ENCODE results near the gene ARHGEF3.

The ARHGEF3 gene

DNA sequence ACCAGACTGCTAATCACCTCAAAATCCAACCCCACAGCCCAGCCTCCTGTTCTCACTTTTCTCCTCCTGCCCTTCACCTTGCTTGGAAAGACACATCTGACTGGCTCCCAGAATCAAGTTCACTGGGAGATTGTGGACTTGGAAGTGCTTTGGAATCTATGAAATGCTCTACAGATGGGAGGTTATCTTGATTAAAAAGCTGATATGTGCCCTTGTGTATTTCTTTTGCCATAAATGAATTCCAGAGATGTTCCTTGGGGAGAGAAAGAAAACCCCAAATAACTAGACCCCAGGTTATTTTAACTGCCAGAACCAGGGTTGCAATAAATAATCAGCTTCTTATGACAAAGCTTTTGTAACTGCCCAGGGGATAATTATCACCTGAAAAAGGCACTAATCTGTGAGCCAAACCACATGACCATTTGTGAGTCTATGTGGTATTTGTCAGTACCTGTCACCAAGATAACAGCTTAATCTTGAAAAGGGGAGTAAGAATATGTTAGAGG lies 21.7 kb upstream of the ARHGEF3 start:
- DNase-seq (ENCODE audit: low read depth in 2 of 2) = no peak

DNA sequence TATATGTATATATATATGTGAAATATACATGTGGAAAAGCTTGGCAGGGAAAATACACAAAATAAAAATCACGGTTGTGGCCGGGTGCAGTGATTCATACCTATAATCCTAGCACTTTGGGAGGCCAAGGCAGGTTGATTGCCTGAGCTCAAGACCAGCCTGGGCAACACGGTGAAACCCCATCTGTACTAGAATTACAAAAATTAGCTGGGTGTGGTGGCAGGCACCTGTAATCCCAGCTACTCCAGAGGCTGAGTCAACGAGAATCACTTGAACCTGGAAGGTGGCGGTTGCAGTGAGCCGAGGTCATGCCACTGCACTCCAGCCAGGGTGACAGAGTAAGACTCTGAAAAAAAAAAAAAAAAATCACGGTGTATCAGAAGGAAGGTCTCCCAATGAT lies 20.8 kb upstream of the ARHGEF3 start:
- no peak for DNase-seq (ENCODE audit: low read depth in 2 of 2)

DNA sequence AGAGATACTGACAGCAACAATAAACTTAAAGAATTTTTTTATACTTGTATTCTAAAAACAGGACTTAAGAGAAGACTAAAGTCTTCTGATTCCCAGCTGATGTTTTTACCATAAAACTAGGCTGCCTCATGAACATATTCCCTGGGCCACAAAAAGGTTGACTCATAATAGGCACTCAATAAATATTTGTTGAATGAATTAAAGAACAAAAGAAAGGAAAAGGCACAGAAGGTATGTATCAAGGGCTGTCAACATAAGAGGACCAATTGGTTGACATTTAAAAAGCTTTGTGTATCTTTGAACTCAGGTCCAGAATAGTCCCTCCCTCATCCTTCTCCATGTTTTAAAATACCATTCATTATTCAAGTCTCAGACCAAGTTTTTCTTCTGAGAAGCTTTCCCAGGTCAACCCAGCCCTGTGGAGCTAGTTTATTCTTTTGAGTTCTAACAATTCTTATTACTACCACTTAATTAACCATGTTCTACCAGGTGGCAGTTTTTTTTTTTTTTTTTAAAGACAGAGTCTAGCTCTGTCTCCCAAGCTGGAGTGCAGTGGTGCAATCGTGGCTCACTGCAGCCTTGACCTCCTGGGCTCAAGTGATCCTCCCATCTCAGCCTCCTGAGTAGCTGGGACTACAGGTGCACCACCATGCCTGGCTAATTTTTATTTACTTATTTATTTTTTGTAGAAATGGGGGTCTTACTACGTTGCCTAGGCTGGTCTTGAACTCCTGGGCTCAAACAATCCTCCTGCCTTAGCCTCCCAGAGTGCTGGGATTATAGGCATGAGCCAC lies 17.5 kb upstream of the ARHGEF3 start:
- DNase-seq (ENCODE audit: low read depth in 2 of 2) = no peak

DNA sequence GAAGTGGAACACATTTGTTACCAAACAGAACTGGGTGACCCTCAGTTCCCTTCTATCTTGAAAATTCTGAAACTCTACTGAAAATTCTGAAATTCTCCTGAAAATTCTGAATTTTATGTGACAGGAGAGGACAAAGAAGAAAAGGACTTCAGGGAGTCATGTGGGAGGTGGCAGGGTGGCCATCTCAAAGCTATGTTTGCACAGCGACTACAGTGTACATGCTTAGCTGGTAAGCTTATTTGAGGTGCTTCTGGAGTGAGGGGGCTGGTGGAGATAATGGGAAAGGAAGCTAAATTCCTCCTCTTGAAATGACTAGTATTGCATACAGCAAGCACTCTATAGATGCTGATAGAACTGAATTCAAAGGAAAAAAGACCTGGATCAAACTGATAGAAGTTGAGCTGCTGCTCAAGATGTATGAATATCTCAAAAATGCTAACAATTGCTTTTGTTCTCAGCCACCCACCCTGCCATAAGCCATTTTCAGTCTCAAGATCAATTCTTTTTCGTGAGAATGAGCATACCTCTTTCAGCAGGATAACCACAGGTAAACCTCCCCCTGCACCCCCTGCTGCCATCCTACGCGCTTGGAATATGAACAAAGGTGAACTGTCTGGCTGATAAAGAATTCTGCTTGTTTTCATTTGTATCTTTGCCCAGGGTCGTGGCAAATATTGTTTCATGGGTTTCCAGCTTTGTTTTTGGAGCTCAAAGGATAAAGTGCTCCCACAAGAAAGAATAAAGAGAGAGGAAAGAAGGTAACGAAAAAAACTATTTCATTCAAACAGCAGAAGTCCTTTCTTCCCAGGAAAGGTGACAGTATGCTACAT lies 16.6 kb upstream of the ARHGEF3 start:
- DNase-seq (ENCODE audit: low read depth in 2 of 2) = no peak

DNA sequence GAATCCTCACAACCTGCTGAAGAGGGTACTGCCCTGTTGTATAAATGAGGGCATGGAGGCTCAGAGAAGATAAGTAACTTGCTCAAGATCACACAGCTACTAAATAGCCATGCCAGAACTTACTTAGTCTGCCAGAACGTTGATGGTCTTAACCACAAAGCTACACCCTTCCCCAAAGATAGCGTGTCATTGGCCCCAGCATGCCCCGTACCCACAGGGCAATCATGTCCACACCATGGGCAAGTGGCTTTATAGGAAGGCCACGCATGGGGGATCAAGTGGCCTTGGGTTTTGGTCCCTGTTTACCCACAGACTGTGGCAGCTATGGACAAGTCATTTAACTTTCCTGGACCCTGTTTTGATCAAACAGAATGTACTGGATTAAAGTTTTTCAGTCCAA lies 15.9 kb upstream of the ARHGEF3 start:
- DNase-seq (ENCODE audit: low read depth in 2 of 2) = no peak

DNA sequence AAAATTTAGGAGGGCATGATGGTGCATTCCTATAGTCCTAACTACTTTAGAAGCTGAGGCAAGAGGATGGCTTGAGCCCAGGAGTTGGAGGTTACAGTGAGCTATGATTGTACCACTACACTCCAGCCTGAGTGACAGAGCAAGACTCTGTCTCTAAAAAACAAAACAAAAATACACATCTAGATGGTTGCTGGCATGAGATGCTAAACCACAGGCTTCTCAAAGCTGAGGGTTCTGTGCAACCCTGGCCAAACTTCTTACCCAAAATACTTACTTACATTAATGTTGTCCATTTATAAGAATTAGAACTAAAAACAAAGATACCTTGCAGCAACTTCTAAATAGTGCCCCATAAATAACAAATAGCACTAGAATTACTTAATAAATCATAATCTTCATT lies 14.3 kb upstream of the ARHGEF3 start:
- no peak for DNase-seq (ENCODE audit: low read depth in 2 of 2)

DNA sequence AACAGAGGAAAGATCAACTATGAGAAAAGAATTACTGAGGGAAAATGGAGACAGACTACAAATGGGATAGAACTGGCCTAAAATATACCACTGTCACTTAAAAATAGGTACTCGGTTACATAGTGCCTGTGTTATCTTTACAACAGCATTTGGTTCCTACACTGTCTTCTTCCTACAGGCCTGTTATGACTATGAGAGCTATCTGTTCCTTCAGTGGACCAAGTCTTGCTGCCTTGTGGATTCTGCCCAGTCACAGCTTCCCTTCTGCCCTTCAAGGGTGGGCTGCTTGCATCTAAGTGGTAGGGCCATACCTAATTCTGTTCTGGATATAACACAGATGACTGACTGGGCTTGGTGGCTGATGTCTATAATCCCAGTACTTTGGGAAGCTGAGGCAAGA lies 13.8 kb upstream of the ARHGEF3 start:
- no peak for DNase-seq (ENCODE audit: low read depth in 2 of 2)

DNA sequence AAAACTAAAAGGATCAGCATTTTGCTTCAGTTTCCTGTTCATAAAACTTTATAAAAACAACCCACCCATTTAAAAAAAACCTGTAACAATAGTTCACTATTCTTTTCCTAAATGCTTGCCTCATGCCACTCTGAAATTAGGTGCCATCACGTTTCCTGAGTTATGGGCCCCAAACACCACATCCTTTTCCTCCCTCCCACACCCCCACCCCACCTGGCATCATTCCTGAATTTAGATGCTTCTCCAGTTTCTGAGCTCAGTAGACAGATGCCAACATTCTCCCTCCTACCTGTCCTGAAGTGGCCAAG lies 11.9 kb upstream of the ARHGEF3 start:
- DNase-seq (ENCODE audit: low read depth in 2 of 2) = no peak

DNA sequence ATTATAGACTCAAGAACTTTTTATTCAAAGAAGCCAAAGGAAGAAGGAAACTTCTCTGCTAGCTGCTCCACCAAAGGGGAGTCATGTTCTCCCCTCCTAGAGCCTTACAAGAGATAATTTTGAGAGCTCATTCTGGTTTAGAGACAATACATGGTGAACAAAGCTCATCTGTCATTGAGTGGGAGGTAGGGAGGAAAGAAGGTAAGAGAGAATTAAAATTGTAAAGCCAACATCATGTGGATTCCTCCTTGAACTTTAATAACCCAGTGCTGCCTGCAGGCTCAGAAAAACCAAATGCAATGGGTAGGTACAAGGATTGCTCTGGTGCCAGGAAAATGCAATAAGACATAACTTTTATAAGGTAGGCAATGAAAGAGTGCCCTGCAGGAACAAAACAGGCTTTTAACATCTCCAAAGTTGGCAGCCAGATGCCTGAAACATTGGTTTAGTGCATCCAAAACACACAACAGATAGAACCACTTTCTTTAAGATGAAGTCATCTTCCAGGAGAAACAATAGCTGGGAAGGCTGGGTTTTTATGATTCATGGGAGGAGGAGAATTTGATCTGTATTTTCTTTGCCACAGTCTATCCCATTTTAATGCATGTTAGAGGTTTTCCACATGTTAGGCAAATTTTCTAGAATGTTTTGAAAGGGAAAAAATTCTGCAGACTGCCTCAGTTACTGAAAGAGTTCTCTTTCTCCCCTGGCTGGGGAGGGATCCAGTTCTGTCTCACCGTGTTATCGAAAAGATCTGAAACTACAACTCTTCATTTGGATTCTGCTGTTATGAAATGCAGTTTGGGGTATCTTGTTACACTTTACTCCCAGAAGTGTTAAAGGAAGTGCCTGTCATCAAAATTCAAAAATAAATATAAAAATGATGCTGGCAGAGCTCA lies 11.3 kb upstream of the ARHGEF3 start:
- DNase-seq (ENCODE audit: low read depth in 2 of 2) = no peak

DNA sequence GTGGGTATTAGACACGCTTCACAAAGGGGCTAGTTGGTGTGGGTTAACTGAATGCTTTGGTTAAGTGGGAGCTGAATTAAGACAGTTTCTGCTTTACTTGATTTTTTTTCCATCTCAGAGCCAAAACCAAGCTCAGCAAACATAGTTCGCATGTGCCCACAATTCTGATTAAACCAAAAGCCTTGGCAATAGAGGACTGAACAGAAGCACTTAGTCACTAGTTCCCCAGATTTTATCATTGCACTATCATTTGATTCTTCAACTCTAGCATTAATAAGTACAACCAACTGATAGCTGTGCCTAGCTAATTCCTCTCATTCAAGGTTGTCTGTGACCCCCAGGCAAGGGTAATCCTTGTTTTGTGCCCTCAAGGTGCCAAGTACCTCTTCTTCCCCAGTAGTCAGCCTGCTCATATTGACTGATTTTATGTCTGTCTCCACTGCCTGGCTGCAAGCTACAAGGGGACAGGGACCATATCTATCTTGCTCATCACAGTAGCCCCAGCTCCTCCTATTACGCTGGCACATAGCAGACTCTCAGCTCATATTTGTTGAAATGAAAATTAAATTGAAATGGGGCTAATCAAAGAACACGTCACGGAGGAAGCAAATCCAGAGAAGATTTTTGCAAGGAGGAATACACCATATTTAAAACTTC lies 9.9 kb upstream of the ARHGEF3 start:
- DNase-seq (ENCODE audit: low read depth in 2 of 2) = no peak

DNA sequence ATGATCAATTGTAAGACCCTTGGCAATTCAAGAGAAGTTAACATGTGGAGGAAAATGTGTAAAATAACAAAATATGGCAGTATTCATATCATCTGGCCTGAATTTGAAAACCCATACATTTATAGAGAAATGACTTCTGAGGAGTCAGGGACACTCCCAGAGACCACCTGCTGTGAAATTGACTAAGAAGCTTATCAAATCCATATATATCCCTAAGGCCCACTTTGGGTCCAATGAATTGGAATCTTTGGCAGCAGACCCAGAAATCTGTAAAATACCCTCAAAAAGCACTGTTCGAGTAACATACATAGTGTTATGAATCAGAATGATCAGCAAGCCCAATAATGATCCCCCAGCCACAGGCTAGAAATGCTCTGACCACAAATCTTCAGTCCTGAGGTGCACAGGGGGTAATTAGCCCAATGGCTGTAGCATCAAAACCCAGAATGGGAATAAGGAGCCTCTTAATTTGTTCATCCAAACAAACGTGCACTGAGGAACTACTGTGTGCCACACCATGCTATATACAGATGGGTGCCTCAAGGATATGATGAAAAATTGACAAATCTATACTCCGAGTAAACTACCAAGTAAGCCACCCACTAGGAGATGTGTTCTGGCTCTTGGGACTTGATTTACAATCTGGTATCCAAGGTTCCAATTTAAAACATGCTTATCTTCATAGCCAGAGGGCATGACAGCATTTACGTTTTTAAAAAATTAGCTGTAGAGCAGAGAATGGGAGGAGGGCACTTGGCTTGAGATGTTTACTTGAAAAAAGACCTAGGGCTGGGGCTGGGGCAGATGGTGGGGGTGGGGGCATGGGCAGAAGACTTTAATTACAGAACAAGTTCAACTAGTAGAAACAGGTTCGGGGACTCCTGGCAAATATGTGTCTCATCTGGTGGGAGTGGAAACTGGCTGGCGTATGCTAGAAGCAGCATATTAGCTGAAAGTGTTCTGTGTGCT lies 9.1 kb upstream of the ARHGEF3 start:
- no peak for DNase-seq (ENCODE audit: low read depth in 2 of 2)

DNA sequence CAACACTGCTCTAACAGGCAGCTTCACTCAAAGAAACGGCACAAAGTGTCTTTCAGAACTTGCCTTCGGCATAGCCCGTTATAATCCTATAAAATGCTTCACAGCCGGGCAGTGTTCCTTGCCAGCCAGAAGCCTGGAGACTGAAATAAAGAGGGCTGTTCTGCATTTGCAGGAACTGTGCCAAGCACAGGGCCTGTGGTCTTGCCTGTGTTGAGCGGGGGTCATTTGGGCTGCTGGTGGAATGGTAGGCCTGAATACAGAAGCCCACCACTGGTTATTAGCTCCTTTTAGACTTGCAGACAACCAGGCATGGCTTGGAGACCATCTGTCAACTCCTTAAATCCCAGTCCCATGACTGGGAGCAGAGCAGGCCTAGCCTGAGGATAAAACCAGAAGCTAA lies 4.7 kb upstream of the ARHGEF3 start:
- DNase-seq (ENCODE audit: low read depth in 2 of 2) = no peak

DNA sequence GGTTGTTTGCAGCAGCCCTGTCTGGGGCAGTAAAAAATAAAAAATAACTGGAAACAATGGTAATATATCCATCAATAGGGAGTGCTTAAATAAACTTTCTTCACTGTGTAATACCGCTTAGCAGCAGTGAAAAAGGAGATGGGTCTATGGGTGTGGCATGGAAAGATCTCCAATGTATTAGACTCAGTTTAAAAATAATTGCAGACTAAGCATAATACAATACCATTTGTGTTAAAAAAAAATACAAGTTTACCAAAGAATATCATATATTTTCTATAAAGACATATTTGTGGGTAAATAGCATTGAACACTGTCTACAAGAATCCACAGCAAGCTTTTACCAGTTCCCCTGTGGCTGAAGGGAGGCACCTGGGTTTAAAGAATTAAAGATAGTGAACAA lies 1.0 kb upstream of the ARHGEF3 start:
- DNase-seq (ENCODE audit: low read depth in 2 of 2) = no peak

DNA sequence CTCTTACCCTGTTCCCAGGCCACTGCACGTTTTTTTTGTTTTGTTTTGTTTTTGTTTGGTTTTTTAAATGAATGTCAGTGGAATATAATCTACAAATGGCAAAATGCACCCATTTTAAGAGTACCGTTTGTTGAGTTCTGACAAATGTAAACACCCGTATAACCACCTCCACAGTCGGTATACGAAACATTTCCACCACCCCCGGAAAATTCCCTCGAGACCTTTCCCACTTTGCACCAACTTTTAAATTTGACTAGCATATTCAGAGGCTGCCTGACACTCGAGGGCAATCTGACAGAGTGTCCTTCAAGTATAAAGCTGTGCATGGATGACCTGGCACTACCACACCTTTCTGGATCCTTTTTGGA lies 613 bp upstream of the ARHGEF3 start:
- DNase-seq (ENCODE audit: low read depth in 2 of 2) = no peak

DNA sequence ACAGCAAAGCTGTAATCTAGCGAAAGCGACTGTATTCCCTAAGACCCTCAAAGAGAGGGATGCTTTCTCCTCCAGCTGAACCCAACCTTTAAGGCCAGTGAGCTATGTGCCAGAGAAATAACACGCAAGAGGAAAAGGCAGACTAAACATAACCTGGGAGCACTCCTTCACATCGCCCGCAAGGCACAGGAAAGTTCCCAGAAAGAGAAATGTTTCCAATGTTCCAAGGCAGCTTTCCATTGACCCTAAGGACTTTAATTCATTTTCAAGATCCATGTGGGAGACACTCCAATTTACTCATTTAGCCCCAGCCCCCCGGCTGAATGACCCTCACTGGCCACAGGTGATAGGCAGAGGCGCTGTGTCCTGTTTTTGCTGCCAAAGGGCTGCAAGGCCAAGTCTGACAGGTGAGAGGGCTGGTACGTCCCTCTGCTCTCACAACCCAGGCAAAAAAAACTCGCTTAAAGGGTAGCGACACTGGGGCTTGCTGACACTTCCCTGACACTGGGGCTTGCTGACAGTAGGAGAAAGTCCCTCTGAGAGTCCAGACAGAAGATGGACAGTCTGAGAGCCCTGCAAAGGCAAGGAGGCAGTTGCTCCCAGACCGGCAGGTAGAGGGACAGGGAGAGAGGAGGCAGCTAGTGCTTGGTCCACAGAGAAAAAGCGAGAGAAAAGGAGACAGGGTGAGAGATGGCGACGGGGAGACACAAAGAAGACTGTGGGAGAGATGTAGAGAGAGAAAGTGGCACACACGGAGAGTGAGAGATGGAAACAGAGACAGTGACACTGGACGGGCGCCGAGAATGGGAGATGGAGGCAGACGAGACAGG lies 702 bp downstream of the ARHGEF3 start:
- no peak for DNase-seq (ENCODE audit: low read depth in 2 of 2)

DNA sequence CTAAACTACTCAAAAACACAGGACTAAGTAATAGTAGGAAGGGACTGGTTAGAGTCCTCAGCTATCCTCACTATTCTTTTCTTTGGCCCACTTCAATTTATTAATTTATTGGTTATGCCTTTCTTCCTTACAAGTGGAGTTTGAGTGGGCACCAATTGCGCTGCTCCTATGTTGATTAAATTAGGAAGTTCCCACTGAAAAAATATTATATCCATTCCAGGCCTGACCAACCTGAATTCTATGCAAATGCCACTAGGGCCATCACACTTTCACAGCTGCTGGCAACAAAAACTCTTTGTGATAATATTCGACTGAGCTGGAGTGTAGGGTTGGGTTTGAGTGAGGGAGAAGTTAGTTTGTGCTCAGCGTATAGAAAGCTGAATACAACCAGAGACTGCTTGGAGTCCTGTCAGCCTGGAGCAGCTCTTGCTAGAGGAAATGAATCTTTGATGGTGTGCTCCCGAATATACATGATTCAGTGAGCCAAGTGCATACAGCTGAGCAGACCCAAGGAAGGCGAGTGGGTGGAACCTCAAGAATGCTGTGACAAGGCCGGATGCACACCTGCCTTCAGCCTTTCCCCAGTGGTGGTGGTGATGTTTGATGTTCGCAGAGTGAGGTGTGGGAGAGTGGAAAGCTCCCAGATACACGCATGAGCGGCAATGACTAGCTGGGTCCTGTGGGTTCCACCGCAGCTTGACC lies 1.5 kb downstream of the ARHGEF3 start:
- DNase-seq (ENCODE audit: low read depth in 2 of 2) = peak; percentile 54 to 59

DNA sequence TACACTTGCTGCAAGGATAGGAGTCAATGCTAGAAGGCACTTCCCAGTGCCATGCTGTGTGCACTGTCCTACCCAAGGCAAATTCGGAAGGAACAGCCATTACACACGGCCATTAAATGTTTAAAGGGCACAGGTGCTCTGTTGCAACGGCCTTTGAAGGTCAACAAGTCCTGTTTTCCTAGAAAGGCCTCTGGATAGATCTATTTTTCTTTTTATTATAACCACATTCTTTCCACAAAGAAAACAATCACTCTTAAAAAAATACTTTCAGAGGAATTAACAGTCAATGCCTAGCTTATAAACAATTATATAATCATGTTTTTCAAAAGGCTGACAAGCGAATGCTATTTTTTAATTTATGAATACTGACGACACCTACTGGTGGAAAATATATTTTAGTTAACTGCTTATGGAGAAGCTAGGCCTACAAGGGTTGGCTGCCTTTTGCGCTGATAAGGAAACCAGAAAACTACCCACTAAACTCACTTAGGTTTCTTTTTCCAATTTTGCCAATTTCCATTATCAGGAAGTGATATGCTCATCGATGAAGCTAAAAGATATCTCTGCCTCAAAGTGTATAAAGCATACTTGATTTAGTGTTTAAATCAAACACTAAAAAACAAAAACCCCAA lies 2.4 kb downstream of the ARHGEF3 start:
- DNase-seq (ENCODE audit: low read depth in 2 of 2) = no peak

DNA sequence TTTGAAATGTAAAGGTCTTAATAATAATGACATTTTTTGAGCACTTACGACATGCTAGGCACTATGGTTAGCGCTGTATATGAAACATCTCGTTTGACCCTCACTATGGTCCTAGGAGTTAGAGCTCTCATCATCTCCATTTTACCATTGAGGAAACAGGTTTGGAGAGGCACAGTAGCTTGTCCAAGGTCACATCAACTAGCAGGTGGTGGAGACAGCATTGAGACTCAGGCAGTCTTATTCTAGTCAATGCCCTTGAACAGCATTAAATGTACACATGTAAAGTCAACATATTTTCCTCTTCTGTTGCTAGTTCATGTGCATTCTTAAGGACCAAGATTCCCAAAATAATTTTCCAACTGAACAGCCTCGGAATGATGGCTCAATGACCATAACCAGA lies 4.8 kb downstream of the ARHGEF3 start:
- no peak for DNase-seq (ENCODE audit: low read depth in 2 of 2)

DNA sequence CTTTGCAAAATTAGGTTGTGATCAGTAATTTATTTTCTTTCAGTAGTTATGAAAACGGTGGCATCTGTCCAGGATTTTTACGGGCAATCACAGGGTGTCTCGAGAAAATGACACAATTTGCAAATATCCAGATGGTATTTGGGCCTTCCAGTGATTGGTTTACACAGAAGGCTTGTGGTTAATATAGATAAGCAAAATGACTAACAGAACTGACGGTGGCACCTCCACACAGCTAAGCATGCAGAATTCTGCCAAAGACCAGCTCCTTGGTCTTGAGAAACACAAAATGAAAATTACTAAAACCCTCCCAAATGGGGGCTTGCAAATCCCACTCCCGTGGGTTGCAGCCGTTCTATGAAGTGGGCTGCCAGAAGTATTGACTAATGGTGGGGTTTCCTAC lies 5.5 kb downstream of the ARHGEF3 start:
- DNase-seq (ENCODE audit: low read depth in 2 of 2) = no peak

Measured in stimulated activated CD8-positive, alpha-beta memory T cell treated with anti-CD3 and anti-CD28 coated beads, Interleukin-2, amount 100 ng/mL, for 48 hours (primary cell).